Upper lobe of right lung (tissue), 1 donor: Measurements from ENCODE around the gene MESP1. TPM values are rescaled to one million over a fixed set of nuclear protein-coding genes. Genes with fewer than 3 reads are reported as not detected.

Experiments
- ATAC-seq: fragments of 200-7000 bp; cut with Tn5 transposase; one replicate; pipeline ENCODE4 v1.9.1; 2020; ENCODE audit warnings: mild to moderate bottlenecking, moderate library complexity
- DNase-seq: peaks from one replicate; pipeline ENCODE4 v3.0.0-alpha.2; 2020
- H3K27ac ChIP-seq: fragments of 200-600 bp; one replicate; pipeline ENCODE4 v1.8.0; 2022
- H3K27me3 ChIP-seq: fragments of 200-600 bp; one replicate; pipeline ENCODE4 v1.8.0; 2022; ENCODE audit warnings: mild to moderate bottlenecking
- H3K36me3 ChIP-seq: fragments of 200-600 bp; one replicate; pipeline ENCODE4 v1.8.0; 2022
- H3K4me1 ChIP-seq: fragments of 200-600 bp; one replicate; pipeline ENCODE4 v1.8.0; 2022
- H3K4me3 ChIP-seq: fragments of 200-600 bp; one replicate; pipeline ENCODE4 v1.8.0; 2022; ENCODE audit warnings: mild to moderate bottlenecking
- H3K9me3 ChIP-seq: fragments of 200-600 bp; one replicate; pipeline ENCODE4 v1.8.0; 2022
- intact Hi-C: fragments of 100-400 bp; cut with DNase I; formaldehyde crosslinking; loops from one replicate; pipeline ENCODE4 v1.11.0; 2022
- total RNA-seq: library from RNA; stranded (reverse); fragmentation: NEBNext Ultra II Directional; extraction: Animal tissue kit (Norgen Biotek cat#: 25700); gene quantifications from one replicate; pipeline ENCODE4 v1.2.1, GENCODE V29; 2021
- TF ChIP-seq, protein P1 (sequence below): fragments of 200-600 bp; IDR thresholded peaks from one replicate; pipeline ENCODE4 v1.8.0; 2022; ENCODE audit warnings: antibody characterized with exemption
- donor health status: DM: no; HTN: yes; CAD: no; lungs with severe emphysema.

MESP1 gene
- total RNA-seq, 1 donor from 2014 or later, result 4.9 TPM

DNA sequence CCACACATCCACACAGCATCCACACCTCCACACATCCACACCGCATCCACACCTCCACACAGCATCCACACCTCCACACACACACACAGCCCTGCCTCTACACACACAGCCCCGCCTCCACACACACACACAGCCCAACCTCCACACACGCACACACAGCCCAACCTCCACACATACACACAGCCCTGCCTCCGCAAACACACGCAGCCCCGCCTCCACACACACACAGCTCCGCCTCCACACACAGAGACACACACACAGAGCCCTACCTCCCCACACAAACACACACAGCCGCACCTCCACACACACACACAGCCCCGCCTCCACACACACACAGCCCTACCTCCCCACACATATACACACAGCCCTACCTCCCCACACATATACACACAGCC is 4.7 kb downstream of the MESP1 start:
- peaks cover 7% of the 10 kb centered on the region for H3K27me3 ChIP-seq
- no peak overlapping the region for H3K4me3 ChIP-seq
- ATAC-seq (no peak), DNase-seq (no peak)
- TF ChIP-seq, protein P1, sequence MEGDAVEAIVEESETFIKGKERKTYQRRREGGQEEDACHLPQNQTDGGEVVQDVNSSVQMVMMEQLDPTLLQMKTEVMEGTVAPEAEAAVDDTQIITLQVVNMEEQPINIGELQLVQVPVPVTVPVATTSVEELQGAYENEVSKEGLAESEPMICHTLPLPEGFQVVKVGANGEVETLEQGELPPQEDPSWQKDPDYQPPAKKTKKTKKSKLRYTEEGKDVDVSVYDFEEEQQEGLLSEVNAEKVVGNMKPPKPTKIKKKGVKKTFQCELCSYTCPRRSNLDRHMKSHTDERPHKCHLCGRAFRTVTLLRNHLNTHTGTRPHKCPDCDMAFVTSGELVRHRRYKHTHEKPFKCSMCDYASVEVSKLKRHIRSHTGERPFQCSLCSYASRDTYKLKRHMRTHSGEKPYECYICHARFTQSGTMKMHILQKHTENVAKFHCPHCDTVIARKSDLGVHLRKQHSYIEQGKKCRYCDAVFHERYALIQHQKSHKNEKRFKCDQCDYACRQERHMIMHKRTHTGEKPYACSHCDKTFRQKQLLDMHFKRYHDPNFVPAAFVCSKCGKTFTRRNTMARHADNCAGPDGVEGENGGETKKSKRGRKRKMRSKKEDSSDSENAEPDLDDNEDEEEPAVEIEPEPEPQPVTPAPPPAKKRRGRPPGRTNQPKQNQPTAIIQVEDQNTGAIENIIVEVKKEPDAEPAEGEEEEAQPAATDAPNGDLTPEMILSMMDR, result no peak
- intact Hi-C loops, result no loop called here
- no peaks in the 10 kb centered on the region for H3K9me3 ChIP-seq
- H3K4me1 ChIP-seq, result peaks cover 8% of the 10 kb centered on the region
- H3K36me3 ChIP-seq, result no peaks in the 10 kb centered on the region
- H3K27ac ChIP-seq, result no peak overlapping the region

DNA sequence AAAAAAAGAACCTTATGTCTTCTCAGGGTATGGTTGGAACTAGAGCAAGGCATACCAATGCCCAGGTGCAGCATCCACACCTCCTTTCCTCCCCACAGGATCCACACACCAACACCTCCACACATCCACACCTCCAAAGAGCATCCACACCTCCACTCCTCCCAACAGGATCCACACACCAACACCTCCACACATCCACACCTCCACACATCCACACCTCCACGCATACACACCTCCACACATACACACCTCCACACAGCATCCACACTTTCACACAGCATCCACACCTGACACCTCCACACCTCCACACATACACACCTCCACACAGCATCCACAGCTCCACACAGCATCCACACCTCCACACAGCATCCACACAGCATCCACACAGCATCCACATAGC is 5.3 kb downstream of the MESP1 start:
- Histone ChIP-seq H3K4me3 (no peak overlapping the region), H3K36me3 (no peaks in the 10 kb centered on the region), H3K27ac (no peak overlapping the region), H3K27me3 (peaks cover 7% of the 10 kb centered on the region), H3K9me3 (no peaks in the 10 kb centered on the region), H3K4me1 (peaks cover 6% of the 10 kb centered on the region)
- intact Hi-C loops, result no loop called here
- TF ChIP-seq, protein P1, result no peak
- DNase-seq, result no peak
- ATAC-seq, result no peak

DNA sequence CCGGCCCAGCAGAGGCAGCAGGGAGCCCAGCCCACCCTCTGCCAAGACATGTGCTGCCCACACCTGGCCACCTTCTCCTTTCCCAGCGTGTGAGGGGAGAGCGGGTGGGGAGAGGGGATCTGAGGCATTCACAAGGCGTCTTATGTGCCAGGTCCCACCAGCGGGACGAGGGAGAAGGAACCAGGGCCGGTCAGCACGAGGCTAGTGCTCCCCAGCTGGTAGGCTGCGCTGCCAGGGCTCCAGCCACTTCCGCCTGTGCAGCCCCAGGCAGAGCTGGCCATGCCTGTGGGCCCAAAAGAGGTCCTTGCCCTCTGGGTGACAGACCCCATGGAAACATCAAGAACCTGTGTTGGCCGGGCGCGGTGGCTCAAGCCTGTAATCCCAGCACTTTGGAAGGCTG is 5.9 kb downstream of the MESP1 start:
- no peaks in the 10 kb centered on the region for H3K9me3 ChIP-seq
- H3K4me1 ChIP-seq, result peaks cover 5% of the 10 kb centered on the region
- TF ChIP-seq, protein P1, result no peak
- intact Hi-C loops, result no loop called here
- ATAC-seq, result no peak
- H3K4me3 ChIP-seq, result no peak overlapping the region
- peaks cover 7% of the 10 kb centered on the region for H3K27me3 ChIP-seq
- no peak for DNase-seq
- H3K27ac ChIP-seq, result no peak overlapping the region
- no peaks in the 10 kb centered on the region for H3K36me3 ChIP-seq

DNA sequence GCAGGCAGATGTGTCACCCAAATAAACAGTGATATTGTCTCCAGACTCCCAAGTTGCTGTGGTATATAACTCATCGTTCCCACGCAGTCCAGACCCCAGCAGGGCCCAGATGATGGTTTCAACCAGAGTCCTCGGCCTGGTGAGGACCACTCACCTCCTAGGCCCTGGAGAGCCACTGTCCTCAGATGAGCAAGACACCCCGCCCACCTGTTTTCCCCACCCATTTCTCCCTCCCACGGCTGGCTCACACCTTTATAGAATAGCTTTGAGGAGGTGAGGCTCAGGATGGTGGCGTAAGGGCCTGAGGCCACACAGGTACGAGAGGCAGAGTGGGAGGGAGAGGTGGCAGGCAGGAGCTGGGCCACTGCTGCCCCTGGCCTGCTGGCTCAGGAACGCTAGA is 7.5 kb downstream of the MESP1 start:
- ATAC-seq (no peak), DNase-seq (no peak)
- no peaks in the 10 kb centered on the region for H3K36me3 ChIP-seq
- no peak overlapping the region for H3K27ac ChIP-seq
- no peak overlapping the region for H3K4me3 ChIP-seq
- no peaks in the 10 kb centered on the region for H3K9me3 ChIP-seq
- peaks cover 7% of the 10 kb centered on the region for H3K27me3 ChIP-seq
- intact Hi-C loops, result no loop called here
- TF ChIP-seq, protein P1, result no peak
- no peaks in the 10 kb centered on the region for H3K4me1 ChIP-seq

DNA sequence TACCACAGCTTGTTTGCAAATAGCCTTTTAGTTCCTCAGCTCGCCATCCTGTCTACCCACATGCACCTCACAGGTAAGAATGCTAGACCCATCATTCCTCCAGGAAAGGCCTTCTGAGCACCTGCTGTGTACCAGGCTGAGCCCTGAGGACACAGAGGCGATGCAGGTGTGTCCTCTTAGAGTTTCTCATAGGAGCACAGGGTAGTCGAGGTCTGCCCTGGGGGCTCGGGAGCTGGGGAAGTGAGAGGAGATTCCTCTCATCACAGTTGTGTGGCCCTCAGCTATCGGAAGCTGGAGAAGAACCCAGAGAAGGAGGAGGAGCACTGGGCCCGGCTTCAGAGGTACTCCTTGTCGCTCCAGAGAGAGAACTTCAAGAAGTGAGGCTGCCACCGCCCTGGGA is 8.0 kb downstream of the MESP1 start:
- no peaks in the 10 kb centered on the region for H3K36me3 ChIP-seq
- intact Hi-C loops, result no loop called here
- ATAC-seq (no peak), DNase-seq (no peak)
- no peak overlapping the region for H3K27ac ChIP-seq
- no peak overlapping the region for H3K4me3 ChIP-seq
- TF ChIP-seq, protein P1, result no peak
- no peaks in the 10 kb centered on the region for H3K9me3 ChIP-seq
- H3K27me3 ChIP-seq, result peaks cover 7% of the 10 kb centered on the region
- H3K4me1 ChIP-seq, result no peaks in the 10 kb centered on the region

DNA sequence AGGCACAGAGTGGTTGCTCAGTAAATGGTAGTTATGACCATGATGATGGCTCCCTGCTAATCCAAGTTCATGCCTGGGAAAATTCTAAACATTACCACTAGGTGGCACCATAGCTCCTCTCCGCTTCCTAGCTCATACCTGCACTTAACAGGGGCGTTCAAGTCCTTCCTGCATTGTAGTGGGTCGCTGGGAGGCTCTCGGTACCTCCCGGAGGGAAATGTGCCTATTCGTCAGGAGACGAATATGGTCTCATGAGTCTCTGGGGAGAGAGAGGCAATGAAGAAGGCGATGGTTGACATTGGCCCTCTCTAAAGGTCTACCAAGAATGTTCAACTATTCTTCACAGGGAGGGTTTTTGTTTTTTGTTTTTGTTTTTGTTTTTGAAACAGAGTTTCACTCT is 10.9 kb downstream of the MESP1 start:
- Histone ChIP-seq H3K27me3 (peaks cover 3% of the 10 kb centered on the region), H3K27ac (no peak overlapping the region), H3K9me3 (no peaks in the 10 kb centered on the region), H3K4me1 (no peaks in the 10 kb centered on the region), H3K36me3 (no peaks in the 10 kb centered on the region), H3K4me3 (no peak overlapping the region)
- ATAC-seq (peak; percentile 91), DNase-seq (no peak)
- TF ChIP-seq, protein P1, result peak; percentile 94
- intact Hi-C loops, result no loop called here
